ENCODE data around the gene TXNL4A.
"Not testable (repeated sequence)": the region's sequence is repeated elsewhere in the genome, so short reads cannot be mapped to it uniquely, and the experiment has no call there.

TXNL4A gene

DNA sequence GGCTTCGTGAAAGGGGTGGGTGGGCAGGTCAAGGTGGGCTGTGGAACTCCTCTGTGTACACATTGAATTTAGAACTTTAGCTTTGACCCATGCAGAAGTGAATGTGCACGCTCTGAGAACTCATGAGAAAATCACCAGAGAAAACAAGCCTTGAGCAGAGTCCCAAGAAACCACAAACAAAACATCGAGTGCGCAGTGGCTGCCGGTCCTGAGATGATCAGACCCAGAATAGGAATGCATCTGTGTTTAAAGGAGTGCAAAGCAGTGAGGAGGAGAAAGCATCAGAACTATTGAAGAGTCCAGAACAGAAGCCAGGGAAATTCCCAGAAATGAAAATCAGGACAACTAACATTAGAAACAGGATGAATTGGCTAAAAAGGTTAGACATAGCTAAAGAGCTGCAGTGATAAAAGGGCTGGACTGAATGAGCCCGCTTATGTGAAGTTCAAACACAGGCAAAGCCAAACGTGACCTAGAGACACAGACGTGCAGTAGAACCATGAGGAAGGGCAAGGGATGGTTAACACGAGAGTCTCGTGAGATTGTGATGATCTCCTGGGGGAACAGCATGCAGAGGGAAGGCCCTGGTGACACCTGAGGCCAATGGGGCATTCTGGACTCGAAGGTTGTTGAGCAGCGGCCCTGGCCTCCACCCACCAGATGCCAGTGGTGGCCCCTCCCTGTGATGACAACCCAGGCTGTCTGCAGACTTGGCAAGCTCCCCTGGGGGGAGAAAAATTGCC, 16.4 kb upstream of the TXNL4A start:
- no peak for DNase-seq
- intact Hi-C loops (cut with DNase I; ENCODE audit: low total_unique reads), result no loop called here
- Histone ChIP-seq H3K36me3 (peaks cover 0 to 13% (median 0%) of the 10 kb centered on the region in 3 donors), H3K4me1 (peaks cover 0 to 1% (median 0%) of the 10 kb centered on the region in 4 donors), H3K27me3 (no peaks in the 10 kb centered on the region), H3K9me3 (peaks cover 0 to 25% (median 6%) of the 10 kb centered on the region in 3 donors), H3K4me3 (no peak overlapping the region), H3K27ac (no peak overlapping the region)
- TF ChIP-seq, protein P1, sequence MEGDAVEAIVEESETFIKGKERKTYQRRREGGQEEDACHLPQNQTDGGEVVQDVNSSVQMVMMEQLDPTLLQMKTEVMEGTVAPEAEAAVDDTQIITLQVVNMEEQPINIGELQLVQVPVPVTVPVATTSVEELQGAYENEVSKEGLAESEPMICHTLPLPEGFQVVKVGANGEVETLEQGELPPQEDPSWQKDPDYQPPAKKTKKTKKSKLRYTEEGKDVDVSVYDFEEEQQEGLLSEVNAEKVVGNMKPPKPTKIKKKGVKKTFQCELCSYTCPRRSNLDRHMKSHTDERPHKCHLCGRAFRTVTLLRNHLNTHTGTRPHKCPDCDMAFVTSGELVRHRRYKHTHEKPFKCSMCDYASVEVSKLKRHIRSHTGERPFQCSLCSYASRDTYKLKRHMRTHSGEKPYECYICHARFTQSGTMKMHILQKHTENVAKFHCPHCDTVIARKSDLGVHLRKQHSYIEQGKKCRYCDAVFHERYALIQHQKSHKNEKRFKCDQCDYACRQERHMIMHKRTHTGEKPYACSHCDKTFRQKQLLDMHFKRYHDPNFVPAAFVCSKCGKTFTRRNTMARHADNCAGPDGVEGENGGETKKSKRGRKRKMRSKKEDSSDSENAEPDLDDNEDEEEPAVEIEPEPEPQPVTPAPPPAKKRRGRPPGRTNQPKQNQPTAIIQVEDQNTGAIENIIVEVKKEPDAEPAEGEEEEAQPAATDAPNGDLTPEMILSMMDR (IDR thresholded peaks at IDR 0.05), result no peak

DNA sequence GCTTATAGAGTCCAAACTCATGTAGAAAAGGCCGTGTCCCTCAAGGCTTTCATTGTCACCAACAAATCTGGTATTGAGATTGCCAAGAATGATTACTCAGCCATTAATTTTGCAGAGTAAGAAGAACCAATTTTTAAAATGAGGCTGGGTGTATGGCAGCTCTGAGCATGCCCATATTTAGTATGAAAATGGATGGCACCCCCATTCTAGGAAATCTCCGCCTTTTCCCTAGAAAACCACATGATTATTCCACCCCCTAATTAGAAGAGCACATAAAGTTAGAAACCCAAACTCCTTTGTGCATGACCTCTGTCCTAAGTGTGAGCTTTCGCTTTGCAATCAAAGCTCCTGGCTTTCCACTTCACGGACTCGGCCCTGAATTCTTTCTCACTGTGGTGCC, 14.1 kb upstream of the TXNL4A start:
- Histone ChIP-seq H3K4me1 (no peaks in the 10 kb centered on the region), H3K4me3 (no peak overlapping the region), H3K36me3 (peaks cover 0 to 3% (median 0%) of the 10 kb centered on the region in 3 donors), H3K27ac (no peak overlapping the region), H3K9me3 (peaks cover 0 to 15% (median 0%) of the 10 kb centered on the region in 3 donors), H3K27me3 (no peaks in the 10 kb centered on the region)
- intact Hi-C loops (cut with DNase I; ENCODE audit: low total_unique reads), result no loop called here
- no peak for DNase-seq
- TF ChIP-seq, protein P1 (IDR thresholded peaks at IDR 0.05), result no peak

DNA sequence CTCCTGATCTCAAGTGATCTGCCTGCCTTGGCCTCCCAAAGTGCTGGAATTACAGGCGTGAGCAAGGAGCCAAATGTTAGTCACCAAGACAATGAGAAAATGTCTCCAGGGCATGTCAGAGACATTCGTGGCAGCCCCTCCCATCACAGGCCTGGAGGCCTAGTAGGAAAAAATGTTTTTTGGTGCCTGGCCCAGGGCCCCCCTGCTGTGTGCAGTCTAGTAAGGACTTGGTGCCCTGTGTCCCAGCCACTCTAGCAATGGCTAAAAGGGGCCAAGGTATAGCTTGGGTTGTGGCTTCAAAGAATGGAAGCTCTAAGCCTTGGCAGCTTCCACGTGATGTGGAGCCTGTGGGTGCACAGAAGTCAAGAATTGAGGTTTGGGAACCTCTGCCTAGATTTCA, 12.5 kb upstream of the TXNL4A start:
- Histone ChIP-seq H3K4me1 (no peaks in the 10 kb centered on the region), H3K36me3 (peaks cover 0 to 3% (median 0%) of the 10 kb centered on the region in 3 donors), H3K4me3 (no peak overlapping the region), H3K27ac (no peak overlapping the region), H3K9me3 (peaks cover 0 to 15% (median 0%) of the 10 kb centered on the region in 3 donors), H3K27me3 (no peaks in the 10 kb centered on the region)
- TF ChIP-seq, protein P1 (IDR thresholded peaks at IDR 0.05), result no peak
- intact Hi-C loops (cut with DNase I; ENCODE audit: low total_unique reads), result no loop called here
- DNase-seq, result no peak

DNA sequence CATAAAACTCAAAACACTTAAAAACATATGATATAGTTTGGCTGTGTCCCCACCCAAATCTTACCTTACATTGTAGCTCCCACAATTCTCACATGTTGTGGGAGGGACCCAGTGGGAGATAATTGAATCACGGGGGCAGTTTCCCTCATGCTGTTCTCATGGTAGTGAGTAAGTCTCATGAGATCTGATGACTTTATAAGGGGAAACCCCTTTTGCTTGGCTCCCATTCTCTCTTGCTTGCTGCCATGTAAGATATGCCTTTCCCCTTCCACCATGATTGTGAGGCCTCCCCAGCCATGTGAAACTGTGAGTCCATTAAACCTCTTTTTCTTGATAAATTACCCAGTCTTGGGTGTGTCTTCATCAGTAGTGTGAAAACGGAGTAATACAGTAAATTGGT, 11.3 kb upstream of the TXNL4A start:
- DNase-seq; H3K36me3 ChIP-seq; intact Hi-C loops (cut with DNase I; ENCODE audit: low total_unique reads); H3K4me1 ChIP-seq; H3K4me3 ChIP-seq; H3K27me3 ChIP-seq; H3K27ac ChIP-seq: not testable (repeated sequence)
- H3K9me3 ChIP-seq, result peaks cover 0 to 15% (median 0%) of the 10 kb centered on the region in 3 donors

DNA sequence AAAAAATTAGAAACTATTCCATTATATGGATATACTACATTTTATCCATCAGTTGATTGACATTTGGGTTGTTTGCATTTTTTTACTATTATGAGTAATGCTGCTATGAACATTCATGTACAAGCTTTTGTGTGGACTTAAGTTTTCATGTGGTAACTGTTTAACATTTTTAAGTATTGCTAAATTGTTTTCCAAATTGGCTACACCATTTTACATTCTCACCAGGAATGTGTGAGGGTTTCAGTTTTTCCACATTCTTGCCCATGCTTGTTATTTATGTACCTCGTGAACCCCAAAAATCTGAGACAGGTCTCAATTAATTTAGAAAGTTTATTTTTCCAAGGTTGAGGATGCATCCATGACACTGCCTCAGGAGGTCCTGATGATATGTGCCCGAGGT, 3.1 kb upstream of the TXNL4A start:
- peaks cover 0 to 18% (median 18%) of the 10 kb centered on the region in 4 donors for H3K4me1 ChIP-seq
- intact Hi-C loops (cut with DNase I; ENCODE audit: low total_unique reads), result no loop called here
- TF ChIP-seq, protein P1 (IDR thresholded peaks at IDR 0.05), result no peak

DNA sequence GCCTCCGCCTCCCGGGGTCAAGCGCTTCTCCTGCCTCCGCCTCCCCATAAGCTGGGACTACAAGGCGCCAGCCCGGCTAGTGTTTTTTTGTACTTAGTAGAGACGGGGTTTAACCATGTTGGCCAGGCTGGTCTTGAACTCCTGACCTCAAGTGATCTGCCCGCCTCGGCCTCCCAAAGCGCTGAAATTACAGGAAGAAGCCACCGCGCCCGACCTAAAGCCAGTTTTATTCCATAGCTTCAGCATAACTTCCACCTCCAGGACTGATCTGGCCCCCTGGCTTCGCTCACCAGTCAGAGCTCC, 783 bp upstream of the TXNL4A start:
- peaks cover 0 to 29% (median 22%) of the 10 kb centered on the region in 4 donors for H3K4me1 ChIP-seq
- TF ChIP-seq, protein P1 (IDR thresholded peaks at IDR 0.05), result no peak
- H3K27ac ChIP-seq, result peak overlapping the region; percentile 98
- no peak for DNase-seq
- peak overlapping the region; percentile 85 to 96 for H3K4me3 ChIP-seq
- H3K36me3 ChIP-seq, result peaks cover 0 to 19% (median 0%) of the 10 kb centered on the region in 3 donors
- intact Hi-C loops (cut with DNase I; ENCODE audit: low total_unique reads), result loop anchor here (2.0 to 5.0 kb wide), 2 partner anchors 37 to 44 kb away; partner anchors contain the start of gene SLC66A2
- H3K9me3 ChIP-seq, result no peaks in the 10 kb centered on the region
- H3K27me3 ChIP-seq, result no peaks in the 10 kb centered on the region

More for the DNA sequence above, 3.1 kb upstream of the TXNL4A start:
- H3K27ac ChIP-seq, result no peak overlapping the region
- peaks cover 0 to 4% (median 0%) of the 10 kb centered on the region in 3 donors for H3K36me3 ChIP-seq
- no peak for DNase-seq
- no peaks in the 10 kb centered on the region for H3K9me3 ChIP-seq
- H3K4me3 ChIP-seq, result no peak overlapping the region
- H3K27me3 ChIP-seq, result no peaks in the 10 kb centered on the region
